CD4-positive, alpha-beta T cell treated with Interleukin-10 for 1 hour (primary cell): Measurements from ENCODE around the gene KLK8.
A peak's percentile ranks its signal among the peaks of the same experiment; 100 is the strongest.
"Not testable (repeated sequence)": the region's sequence is repeated elsewhere in the genome, so short reads cannot be mapped to it uniquely, and the experiment has no call there.

Source experiments
- DNase-seq: peaks from one replicate; pipeline ENCODE4 v3.0.0-alpha.2; 2020

The KLK8 gene

DNA sequence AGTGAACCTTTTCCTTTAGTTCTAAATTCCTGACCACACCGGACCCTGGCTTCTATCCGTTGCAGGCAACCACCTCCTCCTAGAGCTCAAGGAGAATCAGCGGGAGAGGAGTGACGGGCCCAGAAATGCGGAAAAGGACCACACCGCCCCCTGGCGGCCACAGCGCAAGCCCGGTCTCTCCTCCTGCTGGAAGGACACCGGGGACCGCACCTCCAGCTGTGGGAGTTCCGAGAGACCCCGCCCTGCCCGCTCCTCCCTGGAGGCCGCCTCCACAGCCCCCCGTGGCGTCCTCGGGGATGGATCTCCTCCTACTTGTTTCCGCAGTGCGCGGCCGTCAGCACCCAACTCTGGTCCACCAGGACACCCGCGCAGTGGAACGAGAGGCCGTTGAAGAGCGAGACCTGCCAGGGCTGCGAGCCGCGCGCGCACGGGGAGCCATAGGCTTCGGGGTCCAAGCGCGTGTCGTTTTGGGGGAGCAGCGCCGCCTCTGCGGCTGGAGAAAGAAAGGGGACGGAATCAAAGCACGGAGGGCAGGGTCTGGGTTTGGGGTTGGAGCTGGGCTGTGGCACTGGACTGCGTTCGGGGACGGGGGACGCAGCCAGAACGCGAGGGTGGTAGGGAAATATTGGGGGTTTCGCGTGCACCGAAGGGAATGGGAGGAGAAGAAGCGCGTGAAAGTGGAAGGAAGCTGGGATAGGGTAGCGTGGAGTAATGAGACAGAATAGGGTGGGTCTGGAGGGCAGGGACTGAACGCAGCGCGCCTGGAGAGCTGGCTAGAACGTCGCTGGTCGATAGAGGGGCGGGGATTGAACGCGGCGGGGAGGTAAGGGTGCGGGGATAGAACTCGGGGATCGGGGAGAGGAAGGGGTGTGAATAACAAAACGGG is 15.6 kb upstream of the KLK8 start:
- DNase-seq: peak; percentile 53

DNA sequence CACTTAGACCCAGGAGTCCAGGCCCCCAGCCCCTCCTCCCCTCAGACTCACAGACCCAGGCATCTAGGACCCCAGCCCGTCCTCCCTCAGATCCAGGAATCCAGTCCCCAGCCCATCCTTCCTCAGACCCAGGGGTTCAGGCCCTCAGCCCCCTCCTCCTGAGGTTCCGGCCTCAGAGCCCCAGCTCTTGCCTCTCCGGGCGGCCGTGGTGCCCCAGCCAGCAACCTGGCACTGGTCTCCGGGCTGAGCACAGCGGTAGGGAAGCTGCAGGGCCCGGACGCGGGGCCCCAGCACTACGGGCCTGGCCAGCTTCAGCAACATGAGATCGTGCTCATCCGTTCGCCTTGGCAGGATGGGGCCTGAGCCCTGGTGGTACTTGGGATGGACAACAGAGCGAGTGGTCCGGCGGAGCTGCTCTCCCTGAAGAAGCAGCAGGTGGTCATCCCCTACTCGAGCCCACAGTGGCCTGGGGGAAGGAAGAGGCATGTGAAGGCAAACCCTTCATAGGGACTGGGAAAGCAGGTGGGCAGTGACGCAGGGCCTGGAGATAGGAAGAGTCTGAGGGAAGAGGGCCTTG is 14.4 kb upstream of the KLK8 start:
- no peak for DNase-seq

DNA sequence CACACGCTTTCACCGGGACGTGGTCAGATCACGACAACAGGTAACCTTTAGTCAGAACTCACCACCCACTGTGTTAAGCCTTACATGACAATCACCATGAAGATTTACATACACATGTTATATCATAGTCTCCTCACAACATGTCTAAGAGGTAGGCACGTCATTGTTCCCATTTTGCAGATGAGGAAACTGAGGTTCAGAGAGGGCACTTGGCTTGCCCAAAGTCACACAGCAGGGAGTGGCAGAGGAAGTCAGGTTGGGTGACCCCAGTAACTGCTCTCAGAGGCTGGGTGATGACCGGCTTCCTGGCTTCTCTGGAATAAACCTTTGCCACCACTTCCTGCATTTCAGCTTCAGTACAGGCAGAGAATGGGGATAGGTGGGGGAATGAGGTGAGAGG is 12.8 kb upstream of the KLK8 start:
- DNase-seq: no peak

DNA sequence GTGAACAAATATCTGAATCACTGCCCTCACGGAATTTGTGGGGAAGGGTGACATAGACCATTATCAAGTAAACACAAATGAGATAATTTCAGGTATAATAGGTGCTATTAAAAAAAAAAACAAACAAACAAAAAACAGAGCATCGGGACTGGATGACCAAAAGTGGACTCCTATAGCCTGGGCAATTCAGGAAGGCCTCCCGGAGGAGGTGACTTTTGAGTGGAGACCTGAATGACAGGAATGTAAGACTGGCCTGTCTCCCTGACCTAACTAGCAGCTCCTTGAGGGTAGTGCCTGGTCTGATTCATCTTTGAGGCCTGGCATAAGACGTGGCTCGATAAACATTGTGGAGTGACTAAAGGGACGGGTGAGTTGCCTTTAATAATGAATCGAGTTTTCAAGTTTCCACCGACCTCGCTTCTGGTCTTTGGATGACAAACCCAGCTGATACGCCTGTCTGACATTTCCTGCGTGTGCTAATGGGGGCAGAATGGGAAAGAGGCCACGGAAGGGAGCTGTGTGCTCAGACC is 11.3 kb upstream of the KLK8 start:
- no peak for DNase-seq

DNA sequence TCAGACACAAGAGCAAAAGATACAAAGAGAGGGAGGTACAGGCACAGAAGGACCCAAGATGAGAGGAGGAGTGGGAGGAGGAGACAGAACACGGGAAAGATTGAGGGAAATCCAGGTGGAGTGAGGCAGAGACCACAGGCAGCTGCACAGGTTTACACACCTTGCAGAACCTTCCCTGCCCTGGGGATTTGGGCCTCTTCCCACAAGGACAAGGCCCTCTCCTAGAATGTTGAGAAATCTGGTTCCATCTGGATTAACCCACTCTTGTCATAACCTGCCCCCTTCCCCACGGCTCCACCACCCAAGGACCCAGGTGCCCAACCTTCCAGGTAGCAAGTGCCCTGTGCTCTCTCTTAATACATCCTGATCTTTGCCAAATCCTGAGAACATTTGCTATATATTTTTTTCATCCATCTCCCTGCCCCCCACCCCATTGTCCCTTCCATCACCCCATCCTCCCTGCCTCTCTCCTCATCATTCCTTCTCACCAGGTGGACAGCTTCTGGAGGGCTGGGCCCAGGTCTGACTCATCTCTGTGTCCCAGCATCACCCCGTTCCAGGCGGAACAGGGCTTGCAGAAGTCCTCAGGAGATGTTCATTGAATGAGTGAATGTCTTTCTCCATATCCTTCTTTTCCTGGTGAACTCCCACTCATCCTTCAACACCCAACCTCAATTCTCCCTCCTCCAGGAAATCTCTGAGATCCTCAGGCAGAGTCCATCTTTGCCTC is 8.8 kb upstream of the KLK8 start:
- DNase-seq: no peak

DNA sequence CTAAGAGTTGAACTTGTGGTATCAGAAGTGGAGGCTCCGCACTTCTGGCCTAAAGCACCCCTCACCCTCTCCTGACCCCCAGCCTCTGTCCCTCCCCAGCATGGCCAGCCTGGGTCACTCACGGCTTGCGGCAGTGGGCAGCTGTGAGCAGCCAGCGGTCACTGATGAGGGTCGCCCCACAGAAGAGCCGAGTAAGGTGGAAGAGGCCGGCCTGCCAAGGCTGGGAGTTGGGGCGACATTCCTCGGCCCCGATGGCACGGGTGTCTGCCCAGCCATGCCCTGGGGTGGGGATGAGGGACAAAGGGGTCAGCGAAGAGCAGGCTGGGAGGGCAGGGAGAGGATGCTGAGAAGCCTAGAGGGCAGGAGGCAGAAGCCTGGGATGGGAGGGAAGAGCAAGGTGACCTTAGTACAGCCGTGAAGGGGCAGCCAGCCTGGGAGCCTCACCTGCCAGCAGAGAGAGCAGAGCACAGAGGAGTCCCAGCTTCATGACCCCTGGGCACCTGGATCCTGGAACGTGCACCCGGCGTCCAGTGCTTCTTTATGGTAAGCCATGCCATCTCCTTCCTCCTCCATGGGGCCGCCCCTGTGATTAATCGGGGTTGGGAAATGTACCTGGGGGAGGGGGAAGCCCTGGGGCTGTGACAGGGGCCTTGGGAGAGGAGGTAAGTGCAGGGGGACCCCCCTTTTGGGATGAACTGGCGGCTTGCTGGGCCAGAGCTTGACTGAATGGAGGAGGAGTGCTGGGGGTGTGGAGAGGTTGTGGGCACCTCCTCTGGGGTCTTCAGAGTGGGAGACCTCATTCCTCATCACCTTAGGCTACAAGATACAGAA is 7.9 kb upstream of the KLK8 start:
- DNase-seq: no peak

DNA sequence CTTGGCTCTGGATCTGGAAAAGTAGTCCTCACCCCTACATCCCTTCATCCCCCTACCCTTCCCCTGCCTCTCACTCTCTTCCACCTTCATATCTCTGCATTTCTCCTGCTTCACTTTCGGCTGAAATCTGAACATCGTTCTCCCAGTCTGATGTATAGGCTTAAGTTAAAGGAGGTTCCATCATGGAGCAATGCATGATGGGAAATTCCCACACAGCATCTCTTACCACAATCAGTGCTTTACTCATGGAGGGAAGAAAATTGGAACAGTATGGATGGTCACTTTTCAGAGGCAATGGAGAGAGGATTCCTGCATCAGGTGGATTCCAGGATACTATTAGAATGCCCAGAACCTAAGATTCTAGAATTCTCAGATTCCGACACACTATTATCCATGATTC is 6.1 kb upstream of the KLK8 start:
- no peak for DNase-seq

DNA sequence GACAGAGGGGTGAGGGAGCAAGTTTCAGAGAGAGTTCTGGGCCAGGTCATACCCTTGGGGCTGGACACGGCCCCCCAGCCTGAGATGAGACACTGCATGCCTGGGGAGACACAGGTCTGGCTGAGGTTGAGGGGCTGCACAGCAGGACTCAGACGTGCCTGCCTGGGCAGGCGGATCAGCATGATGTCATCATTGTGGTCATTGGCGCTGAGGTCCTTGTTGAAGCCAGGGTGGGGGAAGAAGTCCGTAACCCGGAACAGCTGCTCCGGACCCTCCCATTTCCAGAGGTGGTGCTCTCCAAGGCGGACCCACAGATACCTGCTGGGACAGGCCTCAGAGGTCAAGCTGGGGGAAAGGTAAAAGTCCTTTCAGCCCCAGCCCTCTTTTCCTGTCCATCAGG is 5.0 kb upstream of the KLK8 start:
- no peak for DNase-seq

DNA sequence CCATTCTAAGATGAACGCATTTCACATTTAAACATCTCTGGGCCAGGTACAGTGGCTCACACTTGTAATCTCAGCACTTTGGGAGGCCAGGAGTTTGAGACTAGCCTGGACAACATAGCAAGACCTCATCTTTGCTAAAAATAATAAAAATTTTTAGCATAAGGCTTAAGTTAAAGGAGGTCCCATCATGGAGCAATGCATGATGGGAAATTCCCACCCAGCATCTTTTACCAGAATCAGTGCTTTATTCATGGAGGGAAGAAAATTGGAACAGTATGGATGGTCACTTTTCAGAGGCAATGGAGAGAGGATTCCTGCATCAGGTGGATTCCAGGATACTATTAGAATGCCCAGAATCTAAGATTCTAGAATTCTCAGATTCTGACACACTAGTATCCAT is 3.8 kb upstream of the KLK8 start:
- no peak for DNase-seq

DNA sequence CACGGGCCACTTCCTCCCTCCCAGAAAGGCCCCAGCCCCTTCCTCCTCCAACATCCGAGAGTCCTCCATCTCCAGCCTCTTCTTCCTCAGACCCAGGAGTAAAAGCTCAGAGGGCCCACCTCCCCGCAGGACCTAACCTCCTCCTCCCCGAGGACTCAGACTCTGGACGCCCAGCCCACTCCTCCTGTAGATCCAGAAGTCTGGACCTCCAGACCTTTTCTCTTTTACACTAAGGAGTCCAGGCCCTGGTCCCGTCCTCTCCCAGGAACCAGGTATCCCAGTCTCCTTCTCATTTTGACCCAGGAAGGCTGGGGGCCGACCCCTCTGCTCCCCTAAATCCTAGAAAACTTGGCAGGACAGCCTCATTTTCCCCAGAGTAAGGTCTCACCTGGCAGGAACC is 1.9 kb upstream of the KLK8 start:
- DNase-seq: no peak

DNA sequence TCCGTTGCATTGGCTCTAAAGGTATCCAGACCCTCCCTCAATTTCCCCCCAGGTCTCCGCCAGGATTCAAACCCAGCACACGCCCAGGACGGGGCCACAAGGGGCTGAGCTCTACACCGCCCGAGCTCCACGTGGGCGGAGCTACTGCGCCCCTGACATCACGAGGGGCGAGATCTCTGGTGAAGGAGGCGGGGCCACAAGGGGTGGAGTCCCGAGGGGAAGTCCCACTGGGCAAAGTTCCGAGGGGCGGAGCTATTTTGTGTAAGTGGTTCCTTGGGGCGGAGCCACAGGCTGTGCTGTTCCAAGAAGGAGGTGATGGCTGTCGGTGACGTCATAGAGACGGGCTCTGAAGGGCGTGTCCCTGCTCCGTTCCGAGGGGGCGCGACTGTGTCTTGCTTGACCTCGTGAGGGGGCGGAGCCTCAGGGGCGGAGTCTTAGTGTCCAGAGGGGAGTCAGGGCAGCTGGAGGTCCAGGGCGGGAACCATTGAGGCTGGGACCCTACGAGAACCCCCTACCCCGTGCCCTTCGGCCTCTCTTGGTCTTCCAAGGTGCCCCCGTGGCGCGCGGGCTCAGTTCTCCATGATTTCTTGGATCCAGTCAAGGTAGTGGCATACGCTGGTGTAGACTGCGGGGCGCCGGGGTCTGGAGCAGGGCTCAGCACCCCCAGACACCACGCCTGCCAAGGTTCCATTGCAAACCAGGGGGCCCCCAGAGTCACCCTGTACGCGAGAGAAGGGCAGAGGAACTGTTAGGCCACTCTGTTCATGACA is 1.3 kb upstream of the KLK8 start:
- DNase-seq: no peak

DNA sequence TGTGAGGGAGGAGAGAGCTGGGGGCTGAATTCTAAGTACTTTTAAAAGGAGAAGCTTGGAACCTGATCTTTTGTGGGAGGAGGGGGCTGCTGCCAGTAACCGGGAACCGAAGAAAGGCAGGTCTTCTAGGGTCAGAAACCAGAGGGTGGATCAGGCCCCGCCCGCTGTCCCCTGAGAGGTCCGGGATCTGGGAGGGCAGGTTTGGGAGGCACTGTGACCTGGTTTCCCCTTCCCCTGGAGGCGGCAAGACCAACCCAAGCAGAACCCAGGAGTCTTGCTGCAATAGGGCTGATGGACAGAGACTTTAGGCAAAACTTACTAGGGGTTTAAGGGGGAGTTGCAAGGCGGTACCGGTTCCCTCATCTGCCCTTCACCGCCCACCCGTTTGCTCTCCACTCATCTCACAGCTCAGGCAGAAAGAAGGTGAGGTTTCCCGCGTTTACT is 707 bp upstream of the KLK8 start:
- no peak for DNase-seq

DNA sequence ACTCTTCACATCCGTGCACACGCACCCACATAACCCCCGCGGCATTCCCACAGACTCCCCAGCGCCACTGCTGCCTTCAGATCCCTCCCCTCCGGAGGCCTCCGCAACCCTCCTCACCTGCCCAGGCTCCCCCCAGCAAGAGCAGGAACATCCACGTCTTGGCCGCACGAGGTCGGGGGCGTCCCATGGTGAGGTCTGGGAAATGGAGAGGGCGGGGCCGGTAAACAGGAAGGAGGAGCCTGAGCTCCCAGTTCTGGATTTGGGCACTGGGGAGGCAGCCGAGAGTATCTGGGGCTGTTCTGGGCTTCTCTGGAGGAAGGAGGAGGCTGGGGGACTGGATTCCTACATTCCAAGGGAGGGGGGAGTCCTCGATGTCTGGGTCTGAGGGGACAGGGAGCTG is 423 bp downstream of the KLK8 start:
- no peak for DNase-seq

DNA sequence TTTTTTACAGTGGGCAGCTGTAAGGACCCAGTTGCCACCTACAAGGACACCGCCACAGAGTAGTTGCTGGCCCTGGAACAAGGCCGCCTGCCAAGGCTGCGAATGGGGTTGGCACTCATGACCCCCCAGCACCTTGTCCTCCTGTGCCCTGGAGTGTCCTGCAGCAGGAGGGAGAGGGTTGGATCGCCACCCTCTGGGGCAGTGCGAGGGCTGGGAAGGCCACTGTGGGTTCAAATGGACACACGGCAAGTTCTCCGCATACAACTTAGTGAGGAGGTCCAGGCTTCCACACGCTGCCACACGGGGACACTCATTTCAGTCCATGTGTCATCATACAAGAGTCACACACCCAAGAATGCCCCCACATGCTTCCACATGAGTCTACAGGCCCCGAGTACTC is 978 bp downstream of the KLK8 start:
- DNase-seq: no peak

DNA sequence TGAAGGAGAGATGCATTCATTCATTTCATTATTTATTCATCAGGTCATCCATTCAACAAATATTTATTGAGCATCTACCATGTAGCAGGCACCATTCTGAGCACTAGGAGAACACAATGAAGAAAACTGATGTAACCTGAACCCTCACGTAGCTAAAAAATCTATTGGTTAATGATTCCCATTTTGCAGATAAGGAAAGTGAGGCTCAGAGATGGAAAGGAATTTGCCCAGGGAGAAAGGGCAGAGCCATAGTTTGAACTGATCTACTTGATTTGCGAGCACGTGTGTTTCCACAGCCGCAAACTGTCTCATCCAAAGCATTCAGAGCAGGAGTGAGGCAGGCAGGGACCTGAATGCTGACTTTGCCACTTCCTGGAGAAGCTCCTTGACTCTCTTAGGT is 2.7 kb downstream of the KLK8 start:
- DNase-seq: no peak

DNA sequence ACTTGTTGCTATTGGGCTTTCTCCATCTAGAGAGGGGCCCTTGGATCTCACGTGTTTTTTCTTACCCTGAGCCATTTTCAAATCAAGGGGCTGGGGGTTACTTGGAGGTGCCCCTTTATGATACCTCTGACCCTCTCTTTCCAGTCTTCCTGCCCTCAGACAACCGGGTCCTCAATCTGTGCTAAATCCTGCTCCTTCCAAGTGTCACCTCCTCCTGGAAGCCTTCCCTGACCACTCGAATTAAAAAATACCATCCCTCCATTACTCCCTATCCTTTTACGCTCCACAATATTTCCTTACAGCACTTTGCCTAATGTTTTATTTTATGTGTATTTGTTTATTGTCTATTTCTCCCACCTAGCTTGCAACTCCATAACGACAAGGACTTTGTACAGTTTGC is 3.3 kb downstream of the KLK8 start:
- DNase-seq: no peak

DNA sequence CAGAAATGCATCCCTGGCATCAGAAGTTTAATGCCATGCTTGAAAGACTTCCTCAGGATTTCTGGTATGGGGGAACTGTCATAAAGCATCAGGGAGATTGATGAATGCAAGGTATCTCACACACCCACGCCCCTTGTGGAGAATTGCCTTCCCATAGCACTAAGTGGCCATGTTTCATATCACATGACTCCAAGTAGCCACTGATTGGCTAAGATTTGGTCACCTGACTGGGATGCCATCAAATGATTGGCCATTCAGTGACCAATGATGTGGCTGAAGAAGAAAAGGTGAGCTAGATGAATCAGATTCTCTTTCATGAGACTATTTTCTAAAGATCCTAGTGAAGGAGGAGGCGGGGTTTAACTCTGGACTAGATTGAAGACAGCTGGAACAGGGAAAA is 7.3 kb downstream of the KLK8 start:
- peak; percentile 8 for DNase-seq

DNA sequence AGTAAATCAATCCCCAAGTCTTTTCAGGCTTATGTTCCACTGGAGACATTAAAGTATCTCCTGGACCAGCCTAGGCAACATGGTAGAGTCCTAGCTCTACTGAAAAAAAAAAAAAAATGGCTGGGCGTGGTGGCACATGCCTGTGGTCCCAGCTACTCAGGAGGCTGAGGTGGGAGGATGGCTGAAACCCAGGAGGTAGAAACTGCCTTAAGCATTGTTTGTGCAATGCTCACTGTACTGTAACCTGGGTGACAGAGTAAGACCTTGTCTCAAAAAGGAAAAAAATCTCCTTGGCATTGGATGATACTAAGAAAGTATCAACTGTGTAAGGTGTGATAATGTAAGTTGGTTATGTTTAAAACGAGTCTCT is 8.8 kb downstream of the KLK8 start:
- no peak for DNase-seq

DNA sequence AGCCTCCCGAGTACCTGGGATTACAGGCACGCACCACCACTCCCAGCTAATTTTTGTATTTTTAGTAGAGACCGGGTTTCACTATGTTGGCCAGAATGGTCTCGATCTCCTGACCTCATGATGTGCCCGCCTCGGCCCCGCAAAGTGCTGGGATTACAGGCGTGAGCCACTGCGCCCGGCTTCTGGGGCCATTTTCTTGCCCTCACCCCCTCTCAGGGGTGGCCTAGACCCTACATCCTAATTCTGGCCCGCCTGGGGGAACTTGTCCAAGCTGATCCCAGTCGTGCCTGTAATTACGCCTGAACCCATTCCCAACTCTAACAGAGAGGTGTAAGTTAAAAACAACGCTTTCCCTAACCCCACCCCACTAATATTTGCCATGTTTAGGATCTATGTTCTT is 17.0 kb downstream of the KLK8 start:
- DNase-seq: not testable (repeated sequence)

DNA sequence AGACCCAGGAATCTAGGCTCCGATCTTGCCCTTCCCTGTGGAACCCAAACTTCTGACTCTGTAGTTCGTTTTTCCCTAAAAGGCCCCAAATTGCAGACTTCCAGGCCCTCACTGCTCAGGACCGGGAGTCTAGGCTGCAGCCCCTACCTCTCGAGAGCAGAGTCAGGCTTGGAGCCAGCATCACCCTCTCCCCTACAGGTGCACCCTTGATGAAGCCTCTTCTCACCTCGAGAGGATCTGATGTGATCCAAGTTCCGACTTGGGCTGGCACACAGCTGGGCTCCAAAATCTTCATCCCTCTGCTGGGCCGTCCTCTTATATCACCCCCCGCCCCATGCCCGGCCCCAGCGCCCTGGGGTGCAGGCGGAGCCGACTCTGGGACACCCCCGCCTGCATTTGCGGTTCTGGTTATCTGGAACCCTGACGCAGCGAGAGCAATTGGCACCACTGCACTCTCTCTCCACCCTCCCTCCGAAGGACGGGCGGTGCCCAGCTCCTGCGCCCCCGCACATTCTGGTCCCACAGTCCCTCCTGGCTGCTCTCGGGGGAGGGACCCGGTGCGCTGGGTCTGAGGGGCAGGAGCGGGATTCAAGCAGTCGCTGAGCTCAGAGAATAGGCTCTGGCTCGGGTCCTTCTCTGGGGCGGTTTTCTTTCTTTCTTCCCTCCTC is 17.6 kb downstream of the KLK8 start, which contains the start of gene KLK7:
Gene KLK7, minus strand, starts transcription at position 293 of the 668 bp plus-strand sequence. CDS start 1,518 bp downstream, outside the sequence.
- DNase-seq: no peak

DNA sequence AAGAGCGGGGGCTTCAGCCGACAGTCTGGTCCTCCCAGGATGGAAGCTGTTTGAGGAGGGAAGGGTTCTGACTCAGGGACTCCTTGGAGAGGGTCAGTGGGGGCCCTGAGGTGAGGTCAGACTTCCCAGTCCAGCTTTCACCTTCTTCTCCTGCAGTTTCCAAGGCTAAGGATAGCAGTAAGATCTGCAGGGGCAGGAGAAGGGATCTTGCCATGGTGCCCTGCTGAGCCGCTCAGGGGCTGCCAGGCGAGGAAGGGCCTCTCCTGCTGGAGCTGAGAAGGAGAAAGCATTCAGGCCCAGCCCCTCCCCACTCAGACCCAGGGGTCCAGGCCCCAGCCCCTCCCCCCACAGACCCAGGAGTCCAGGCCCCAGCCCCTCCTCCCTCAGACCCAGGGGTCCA is 19.2 kb downstream of the KLK8 start:
- DNase-seq: no peak
